Smooth muscle cell (in vitro differentiated cells): Measurements from ENCODE around the gene ADAMTSL1. TPM values are rescaled to one million over a fixed set of nuclear protein-coding genes. Genes with fewer than 3 reads are reported as not detected.
A peak's percentile ranks its signal among the peaks of the same experiment; 100 is the strongest.

Source experiments
- DNase-seq: peaks from one replicate; lab custom pipeline; 2025; ENCODE audit not compliant: unreplicated experiment; lab: John Stamatoyannopoulos, UW
- H2AFZ ChIP-seq: fragments of 200-600 bp; sonication (generic); 2 replicates; pipeline ENCODE4 v1.6.0; 2016; ENCODE audit warnings: antibody characterized with exemption, low read depth, mild to moderate bottlenecking
- H3F3A ChIP-seq: fragments of 200-600 bp; sonication (generic); 2 replicates; pipeline ENCODE4 v1.6.0; 2017; ENCODE audit warnings: antibody characterized with exemption, low read depth
- H3K27ac ChIP-seq: fragments of 200-600 bp; sonication (generic); 2 replicates; pipeline ENCODE4 v1.5.1; 2016; ENCODE audit warnings: low read depth, mild to moderate bottlenecking
- H3K27me3 ChIP-seq: fragments of 200-600 bp; sonication (generic); 2 replicates; pipeline ENCODE4 v1.6.1; 2016; ENCODE audit warnings: low read depth, mild to moderate bottlenecking
- H3K36me3 ChIP-seq: fragments of 200-600 bp; sonication (generic); 2 replicates; pipeline ENCODE4 v1.5.1; 2016; ENCODE audit warnings: low read depth
- H3K4me1 ChIP-seq: fragments of 200-600 bp; sonication (generic); 2 replicates; pipeline ENCODE4 v1.5.1; 2016; ENCODE audit warnings: low read depth
- H3K4me2 ChIP-seq: fragments of 200-600 bp; sonication (generic); 2 replicates; pipeline ENCODE4 v1.6.0; 2016; ENCODE audit warnings: mild to moderate bottlenecking
- H3K4me3 ChIP-seq: fragments of 200-600 bp; sonication (generic); 2 replicates; pipeline ENCODE4 v1.5.1; 2016; ENCODE audit warnings: mild to moderate bottlenecking
- H3K79me2 ChIP-seq: fragments of 200-600 bp; sonication (generic); 2 replicates; pipeline ENCODE4 v1.6.0; 2016; ENCODE audit warnings: low read depth, mild to moderate bottlenecking
- H3K9ac ChIP-seq: fragments of 200-600 bp; sonication (generic); 2 replicates; pipeline ENCODE4 v1.6.0; 2016; ENCODE audit warnings: low read depth
- H3K9me3 ChIP-seq: fragments of 200-600 bp; sonication (generic); replicated peaks from 2 replicates; pipeline ENCODE4 v1.5.1; 2016; ENCODE audit warnings: low read depth
- H4K20me1 ChIP-seq: fragments of 200-600 bp; sonication (generic); 2 replicates; pipeline ENCODE4 v1.6.0; 2016; ENCODE audit warnings: low read depth
- WGBS: methylation state at CpG from one replicate; pipeline ENCODE4 v1.1.7; 2016; ENCODE audit warnings: low lambda C conversion rate; 5-methylcytosine and 5-hydroxymethylcytosine counted together
- polyA plus RNA-seq: library from polyadenylated mRNA; unstranded; fragments of >200 nt; fragmentation: Nextera tagmentation; extraction: Ambion mirVana; gene quantifications from 2 replicates; pipeline ENCODE4 v1.2.1, GENCODE V29; 2016
- total RNA-seq: library from RNA; depleted of rRNA; stranded (reverse); fragments of >200 nt; gene quantifications from 2 replicates; pipeline ENCODE4 v1.2.3, GENCODE V29; 2014
- TF ChIP-seq, protein P1 (sequence below): fragments of 200-600 bp; sonication (generic); IDR thresholded peaks from 2 replicates; pipeline ENCODE4 v1.5.1; 2017; ENCODE audit warnings: borderline replicate concordance, mild to moderate bottlenecking, antibody characterized with exemption; ENCODE audit not compliant: insufficient read depth, poor library complexity, severe bottlenecking

The ADAMTSL1 gene, protein sequence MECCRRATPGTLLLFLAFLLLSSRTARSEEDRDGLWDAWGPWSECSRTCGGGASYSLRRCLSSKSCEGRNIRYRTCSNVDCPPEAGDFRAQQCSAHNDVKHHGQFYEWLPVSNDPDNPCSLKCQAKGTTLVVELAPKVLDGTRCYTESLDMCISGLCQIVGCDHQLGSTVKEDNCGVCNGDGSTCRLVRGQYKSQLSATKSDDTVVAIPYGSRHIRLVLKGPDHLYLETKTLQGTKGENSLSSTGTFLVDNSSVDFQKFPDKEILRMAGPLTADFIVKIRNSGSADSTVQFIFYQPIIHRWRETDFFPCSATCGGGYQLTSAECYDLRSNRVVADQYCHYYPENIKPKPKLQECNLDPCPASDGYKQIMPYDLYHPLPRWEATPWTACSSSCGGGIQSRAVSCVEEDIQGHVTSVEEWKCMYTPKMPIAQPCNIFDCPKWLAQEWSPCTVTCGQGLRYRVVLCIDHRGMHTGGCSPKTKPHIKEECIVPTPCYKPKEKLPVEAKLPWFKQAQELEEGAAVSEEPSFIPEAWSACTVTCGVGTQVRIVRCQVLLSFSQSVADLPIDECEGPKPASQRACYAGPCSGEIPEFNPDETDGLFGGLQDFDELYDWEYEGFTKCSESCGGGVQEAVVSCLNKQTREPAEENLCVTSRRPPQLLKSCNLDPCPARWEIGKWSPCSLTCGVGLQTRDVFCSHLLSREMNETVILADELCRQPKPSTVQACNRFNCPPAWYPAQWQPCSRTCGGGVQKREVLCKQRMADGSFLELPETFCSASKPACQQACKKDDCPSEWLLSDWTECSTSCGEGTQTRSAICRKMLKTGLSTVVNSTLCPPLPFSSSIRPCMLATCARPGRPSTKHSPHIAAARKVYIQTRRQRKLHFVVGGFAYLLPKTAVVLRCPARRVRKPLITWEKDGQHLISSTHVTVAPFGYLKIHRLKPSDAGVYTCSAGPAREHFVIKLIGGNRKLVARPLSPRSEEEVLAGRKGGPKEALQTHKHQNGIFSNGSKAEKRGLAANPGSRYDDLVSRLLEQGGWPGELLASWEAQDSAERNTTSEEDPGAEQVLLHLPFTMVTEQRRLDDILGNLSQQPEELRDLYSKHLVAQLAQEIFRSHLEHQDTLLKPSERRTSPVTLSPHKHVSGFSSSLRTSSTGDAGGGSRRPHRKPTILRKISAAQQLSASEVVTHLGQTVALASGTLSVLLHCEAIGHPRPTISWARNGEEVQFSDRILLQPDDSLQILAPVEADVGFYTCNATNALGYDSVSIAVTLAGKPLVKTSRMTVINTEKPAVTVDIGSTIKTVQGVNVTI (N-terminal part only)
- total RNA-seq (4.3 and 6.4 TPM in 2 replicates), polyA plus RNA-seq (2.0 and 4.4 TPM in 2 replicates)

DNA sequence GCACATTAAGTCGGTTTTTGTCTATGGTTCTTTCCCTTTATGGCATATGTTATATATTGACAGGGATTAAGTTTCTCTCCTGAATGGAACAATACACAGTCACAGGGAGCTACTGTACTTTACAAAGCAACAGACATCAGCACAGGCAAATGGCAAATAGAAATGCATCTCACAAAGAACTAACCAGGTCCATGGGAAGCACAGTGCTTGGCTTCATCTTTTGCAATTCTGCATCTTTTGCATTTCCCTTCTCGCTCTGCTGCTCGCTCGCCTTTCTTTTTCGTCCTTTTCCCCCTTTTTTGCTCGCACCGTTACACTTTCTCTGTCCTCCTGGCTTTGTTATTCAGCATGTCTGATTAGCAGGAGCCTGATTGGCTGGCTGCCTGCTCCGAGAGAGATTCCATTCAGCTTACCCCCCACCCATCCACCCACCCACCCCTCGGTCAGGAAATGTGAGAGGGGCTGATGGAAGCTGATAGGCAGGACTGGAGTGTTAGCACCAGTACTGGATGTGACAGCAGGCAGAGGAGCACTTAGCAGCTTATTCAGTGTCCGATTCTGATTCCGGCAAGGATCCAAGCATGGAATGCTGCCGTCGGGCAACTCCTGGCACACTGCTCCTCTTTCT lies at the start of gene ADAMTSL1:
Gene ADAMTSL1 (plus strand): TSS at position 502 of the 628 bp plus-strand sequence. CDS start 80 bp downstream, at position 582.
- TF ChIP-seq, protein P1, sequence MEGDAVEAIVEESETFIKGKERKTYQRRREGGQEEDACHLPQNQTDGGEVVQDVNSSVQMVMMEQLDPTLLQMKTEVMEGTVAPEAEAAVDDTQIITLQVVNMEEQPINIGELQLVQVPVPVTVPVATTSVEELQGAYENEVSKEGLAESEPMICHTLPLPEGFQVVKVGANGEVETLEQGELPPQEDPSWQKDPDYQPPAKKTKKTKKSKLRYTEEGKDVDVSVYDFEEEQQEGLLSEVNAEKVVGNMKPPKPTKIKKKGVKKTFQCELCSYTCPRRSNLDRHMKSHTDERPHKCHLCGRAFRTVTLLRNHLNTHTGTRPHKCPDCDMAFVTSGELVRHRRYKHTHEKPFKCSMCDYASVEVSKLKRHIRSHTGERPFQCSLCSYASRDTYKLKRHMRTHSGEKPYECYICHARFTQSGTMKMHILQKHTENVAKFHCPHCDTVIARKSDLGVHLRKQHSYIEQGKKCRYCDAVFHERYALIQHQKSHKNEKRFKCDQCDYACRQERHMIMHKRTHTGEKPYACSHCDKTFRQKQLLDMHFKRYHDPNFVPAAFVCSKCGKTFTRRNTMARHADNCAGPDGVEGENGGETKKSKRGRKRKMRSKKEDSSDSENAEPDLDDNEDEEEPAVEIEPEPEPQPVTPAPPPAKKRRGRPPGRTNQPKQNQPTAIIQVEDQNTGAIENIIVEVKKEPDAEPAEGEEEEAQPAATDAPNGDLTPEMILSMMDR = no peak
- H3K9me3 ChIP-seq = no peaks in the 10 kb centered on the region
- no peak for DNase-seq
- H3K4me1 ChIP-seq = peaks cover 34% of the 10 kb centered on the region
- WGBS = 2% methylated on average over 13 of the region's 13 CpGs
- H3K27me3 ChIP-seq = no peaks in the 10 kb centered on the region
- H3F3A ChIP-seq = peaks cover 5% of the 10 kb centered on the region
- peak within 1 kb of the TSS; percentile 46 for H3K4me3 ChIP-seq
- no peaks in the 10 kb centered on the region for H4K20me1 ChIP-seq
- no peaks in the 10 kb centered on the region for H3K36me3 ChIP-seq
- peak within 1 kb of the TSS; percentile 85 for H3K4me2 ChIP-seq
- no peak within 1 kb of the TSS for H3K9ac ChIP-seq
- H3K27ac ChIP-seq = no peak within 1 kb of the TSS
- H3K79me2 ChIP-seq = no peaks in the 10 kb centered on the region
- peak within 1 kb of the TSS; percentile 79 for H2AFZ ChIP-seq

DNA sequence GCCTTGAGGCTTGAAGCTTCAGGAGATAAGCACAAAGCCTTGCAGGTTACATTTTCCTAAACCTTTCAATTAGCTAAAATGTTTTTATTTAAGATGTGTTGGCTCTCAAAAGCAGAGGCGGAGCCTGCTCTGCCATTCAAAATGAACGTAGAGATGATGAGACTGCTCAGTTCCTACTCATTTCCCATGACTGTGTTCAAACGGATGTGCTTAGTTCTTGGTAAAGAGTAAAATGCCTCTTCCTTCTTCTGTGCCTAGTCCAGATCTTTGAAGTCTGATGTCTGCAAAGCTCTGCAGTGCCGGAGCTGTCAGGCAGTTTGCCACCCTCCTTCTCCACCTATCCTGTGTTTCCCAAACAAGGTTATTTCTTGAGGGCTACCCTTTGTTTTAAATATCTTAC lies 46.3 kb upstream of the ADAMTSL1 start:
- no peaks in the 10 kb centered on the region for H4K20me1 ChIP-seq
- no peaks in the 10 kb centered on the region for H3K79me2 ChIP-seq
- H3K27me3 ChIP-seq = no peaks in the 10 kb centered on the region
- no peaks in the 10 kb centered on the region for H3K9me3 ChIP-seq
- no peak overlapping the region for H3K4me2 ChIP-seq
- no peak overlapping the region for H3K9ac ChIP-seq
- peak overlapping the region; percentile 33 for H2AFZ ChIP-seq
- no peaks in the 10 kb centered on the region for H3K4me1 ChIP-seq
- WGBS = 78% methylated on average over 4 of the region's 4 CpGs
- H3K27ac ChIP-seq = no peak overlapping the region
- H3K36me3 ChIP-seq = no peaks in the 10 kb centered on the region
- TF ChIP-seq, protein P1 = no peak
- peaks cover 7% of the 10 kb centered on the region for H3F3A ChIP-seq
- no peak for DNase-seq
- no peak overlapping the region for H3K4me3 ChIP-seq

DNA sequence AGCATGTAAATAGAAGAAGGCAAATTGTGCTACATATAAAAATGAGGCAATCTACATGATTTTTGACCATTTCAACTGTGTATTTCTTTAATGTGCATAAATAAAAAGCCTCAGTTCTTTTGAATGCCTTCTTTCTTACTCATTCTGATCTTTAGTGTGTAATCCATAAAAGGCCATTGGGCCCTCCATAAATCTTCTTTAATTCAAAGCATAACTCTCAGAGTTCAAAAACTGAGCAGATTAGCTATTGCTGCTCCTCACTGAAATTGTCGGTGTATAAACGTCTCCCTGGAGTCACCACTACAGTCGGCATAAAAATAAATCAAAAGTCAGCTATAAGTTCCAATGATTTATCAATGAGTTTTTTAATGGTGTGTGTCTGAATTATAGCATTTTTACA lies 45.3 kb upstream of the ADAMTSL1 start:
- Histone ChIP-seq H3K4me1 (no peaks in the 10 kb centered on the region), H3K27ac (no peak overlapping the region), H3K9me3 (no peaks in the 10 kb centered on the region), H2AFZ (no peak overlapping the region), H3K27me3 (no peaks in the 10 kb centered on the region), H3K79me2 (no peaks in the 10 kb centered on the region), H3F3A (peaks cover 3% of the 10 kb centered on the region), H3K4me2 (peak overlapping the region; percentile 49), H3K9ac (no peak overlapping the region), H3K4me3 (no peak overlapping the region), H3K36me3 (no peaks in the 10 kb centered on the region), H4K20me1 (no peaks in the 10 kb centered on the region)
- TF ChIP-seq, protein P1 = no peak
- DNase-seq = no peak
- WGBS = 59% methylated on average over 3 of the region's 3 CpGs
